SK-N-SH (cell line): ENCODE results near the gene ARHGAP10. TPM values are rescaled to one million over a fixed set of nuclear protein-coding genes. Genes with fewer than 3 reads are reported as not detected.

Experiments
- CTCF ChIA-PET: fragments of 300-600, 350-600 bp; formaldehyde crosslinking; extraction: SDS; loops from one replicate; lab custom pipeline; 2021; lab: Yijun Ruan, JAX
- POLR2A ChIA-PET: fragments of 350-600 bp; sonication (Branson Sonifier 250); formaldehyde crosslinking; extraction: SDS; loops from one replicate; lab custom pipeline; 2020; ENCODE audit warnings: antibody characterized with exemption, inconsistent platforms; lab: Yijun Ruan, JAX
- DNase-seq: peaks from one replicate; pipeline ENCODE4 v3.0.0; 2012
- H2AFZ ChIP-seq: fragments of 200-600 bp; sonication (generic); 2 replicates; pipeline ENCODE4 v1.8.1; 2016; ENCODE audit warnings: antibody characterized with exemption, mild to moderate bottlenecking, low read depth
- H3F3A ChIP-seq: fragments of 200-600 bp; sonication (generic); replicated peaks from 2 replicates; pipeline ENCODE3; 2016; ENCODE audit warnings: antibody characterized with exemption, mild to moderate bottlenecking; ENCODE audit not compliant: insufficient read depth
- H3K27ac ChIP-seq, 2 experiments: fragments of 200-500 bp in 1 of 2; fragments of 200-600 bp in 1 of 2; sonication (Bioruptor generic) in 1 of 2; sonication (generic), shearing (Covaris generic) in 1 of 2; 2 replicates each; pipeline versions ENCODE4 v1.5.1 to v1.6.1; 2014 to 2016; ENCODE audit warnings: low read depth in 2 of 2, inconsistent platforms in 1 of 2, low read length in 1 of 2, mild to moderate bottlenecking in 1 of 2, mixed read lengths in 1 of 2
- H3K27me3 ChIP-seq: fragments of 200-600 bp; sonication (generic), shearing (Covaris generic); 2 replicates; pipeline ENCODE4 v1.6.1; 2016; ENCODE audit warnings: mixed run types; ENCODE audit not compliant: insufficient read depth
- H3K36me3 ChIP-seq, 2 experiments: fragments of 200-500 bp in 1 of 2; fragments of 200-600 bp in 1 of 2; sonication (Bioruptor generic) in 1 of 2; sonication (generic) in 1 of 2; replicated peaks in 1 of 2; 2 replicates each; pipeline versions ENCODE3 to v1.5.1; 2014 to 2016; ENCODE audit warnings: low read length in 1 of 2, mild to moderate bottlenecking in 1 of 2; ENCODE audit not compliant: insufficient read depth in 2 of 2, control insufficient read depth in 1 of 2
- H3K4me1 ChIP-seq, 2 experiments: fragments of 200-500 bp in 1 of 2; fragments of 200-600 bp in 1 of 2; sonication (Bioruptor generic) in 1 of 2; sonication (generic), shearing (Covaris generic) in 1 of 2; 2 replicates each; pipeline versions ENCODE4 v1.5.1 to v1.6.1; 2014 to 2016; ENCODE audit warnings: low read depth in 1 of 2, low read length in 1 of 2, mixed run types in 1 of 2; ENCODE audit not compliant: insufficient read depth in 2 of 2, control insufficient read depth in 1 of 2
- H3K4me2 ChIP-seq: fragments of 200-600 bp; sonication (generic), shearing (Covaris generic); 2 replicates; pipeline ENCODE4 v1.6.1; 2017; ENCODE audit warnings: mixed run types
- H3K4me3 ChIP-seq, 2 experiments: fragments of 200-500 bp in 1 of 2; fragments of 200-600 bp in 1 of 2; sonication (Bioruptor generic) in 1 of 2; sonication (generic), shearing (Covaris generic) in 1 of 2; 2 replicates each; pipeline versions ENCODE4 v1.5.1 to v1.8.1; 2014 to 2016; ENCODE audit warnings: low read depth in 2 of 2, inconsistent platforms in 1 of 2, low read length in 1 of 2, mild to moderate bottlenecking in 1 of 2, mixed read lengths in 1 of 2, moderate library complexity in 1 of 2
- H3K79me2 ChIP-seq: fragments of 200-600 bp; sonication (generic); 2 replicates; pipeline ENCODE4 v1.8.1; 2017; ENCODE audit warnings: mild to moderate bottlenecking; ENCODE audit not compliant: insufficient read depth
- H3K9ac ChIP-seq: fragments of 200-600 bp; sonication (generic); 2 replicates; pipeline ENCODE4 v1.6.1; 2017; ENCODE audit warnings: mixed run types
- H3K9me2 ChIP-seq: fragments of 200-600 bp; sonication (generic); 2 replicates; pipeline ENCODE4 v1.6.1; 2017; ENCODE audit warnings: mixed run types
- H3K9me3 ChIP-seq: fragments of 200-600 bp; sonication (generic); 2 replicates; pipeline ENCODE4 v1.6.1; 2017; ENCODE audit warnings: mixed run types, mild to moderate bottlenecking, moderate library complexity
- H4K20me1 ChIP-seq: fragments of 200-600 bp; sonication (generic); 2 replicates; pipeline ENCODE4 v1.6.1; 2017; ENCODE audit warnings: mild to moderate bottlenecking, mixed run types; ENCODE audit not compliant: insufficient read depth
- CHD2 ChIP-seq: fragments of 150-350 bp; IDR thresholded peaks from 2 replicates; pipeline ENCODE4 v1.6.1; 2018; ENCODE audit warnings: low read length; ENCODE audit not compliant: partially characterized antibody
- CTCF ChIP-seq: fragments of 200-600 bp; sonication (generic); IDR thresholded peaks from 2 replicates; pipeline ENCODE4 v1.6.1; 2017; ENCODE audit warnings: antibody characterized with exemption, mild to moderate bottlenecking, moderate library complexity
- FOXJ3 ChIP-seq: sonication (generic); formaldehyde crosslinking; IDR thresholded peaks from 2 replicates; pipeline ENCODE4 v1.5.1; 2020; ENCODE audit warnings: mild to moderate bottlenecking, missing genetic modification reagents
- MEF2A ChIP-seq: IDR thresholded peaks from 2 replicates; pipeline ENCODE4 v1.4.0; 2012; ENCODE audit warnings: low read depth, borderline replicate concordance
- NFIC ChIP-seq: IDR thresholded peaks from 2 replicates; pipeline ENCODE4 v1.4.0; 2012; ENCODE audit warnings: borderline replicate concordance
- NRF1 ChIP-seq: IDR thresholded peaks from 2 replicates; pipeline ENCODE4 v1.6.1; 2012; ENCODE audit warnings: low read depth, mild to moderate bottlenecking, low read length
- PBX3 ChIP-seq: IDR thresholded peaks from 2 replicates; pipeline ENCODE4; 2012
- POLR2AphosphoS5 ChIP-seq: IDR thresholded peaks from 2 replicates; pipeline ENCODE4 v1.6.1; 2012; ENCODE audit warnings: low read depth, low read length
- RAD21 ChIP-seq: IDR thresholded peaks from 2 replicates; pipeline ENCODE4 v1.6.1; 2012; ENCODE audit warnings: mild to moderate bottlenecking, low read length
- REST ChIP-seq: IDR thresholded peaks from 2 replicates; pipeline ENCODE4 v1.6.1; 2012; ENCODE audit warnings: mild to moderate bottlenecking, low read depth, low read length, moderate library complexity
- RFX5 ChIP-seq: IDR thresholded peaks from 2 replicates; pipeline ENCODE4 v1.6.1; 2012; ENCODE audit warnings: mild to moderate bottlenecking, improper control_type of control experiment, low read length
- SIN3A ChIP-seq: IDR thresholded peaks from 2 replicates; pipeline ENCODE4 v1.6.1; 2012; ENCODE audit warnings: low read depth, mild to moderate bottlenecking, low read length, moderate library complexity, borderline replicate concordance
- SMC3 ChIP-seq: IDR thresholded peaks from 2 replicates; pipeline ENCODE4 v1.6.1; 2012; ENCODE audit warnings: low read depth, low read length, improper control_type of control experiment
- TCF12 ChIP-seq: IDR thresholded peaks from 2 replicates; pipeline ENCODE4 v1.4.0; 2012
- USF2 ChIP-seq: fragments of 150-350 bp; IDR thresholded peaks from 2 replicates; pipeline ENCODE4 v1.6.1; 2017; ENCODE audit warnings: antibody characterized with exemption, low read length, low read depth, borderline replicate concordance
- WGBS: methylation state at CpG from one replicate; pipeline ENCODE4 v1.1.6; 2017; ENCODE audit warnings: low lambda C conversion rate; 5-methylcytosine and 5-hydroxymethylcytosine counted together
- polyA plus RNA-seq, 3 experiments: library from polyadenylated mRNA; depleted of rRNA; stranded (reverse); fragments of >200 nt; gene quantifications; 2 replicates each; pipeline ENCODE4 v1.2.3, GENCODE V29; 2012

ARHGAP10 gene
- polyA plus RNA-seq, 1 of the 3 experiments (the other 2 are of a cell fraction), result 15.1 TPM

- no peak for TF ChIP-seq PBX3
- TF ChIP-seq, all 33 proteins: peak for 2
These were observed 249.4 kb downstream of the ARHGAP10 start (continued) for GRCh38 chr4:147981305-147981704.

- Histone ChIP-seq H4K20me1 (no peaks in the 10 kb centered on the region), H2AFZ (no peak overlapping the region), H3K27ac (no peak overlapping the region), H3K36me3 (no peaks in the 10 kb centered on the region), H3K79me2 (peaks cover 9% of the 10 kb centered on the region; the same call in 1 of the 2 replicates), H3K4me2 (no peak overlapping the region), H3K9me2 (no peaks in the 10 kb centered on the region), H3K27me3 (no peaks in the 10 kb centered on the region), H3F3A (no peaks in the 10 kb centered on the region), H3K9me3 (no peaks in the 10 kb centered on the region), H3K4me1 (no peaks in the 10 kb centered on the region; a peak in 2 of 4 replicates), H3K4me3 (no peak overlapping the region), H3K9ac (no peak overlapping the region)
- ChIA-PET POLR2A (no interaction called here), CTCF (interaction anchor here (0.7 to 1.2 kb wide), 3 partner anchors 9 to 162 kb away, joined by 3 to 4 read pairs (median 3); no protein-coding TSS in a partner anchor)
- peak; percentile 55 for DNase-seq
- no peak for TF ChIP-seq REST
- peak; percentile 70 for TF ChIP-seq RAD21
- no peak for TF ChIP-seq RFX5
- no peak for TF ChIP-seq NRF1
- TF ChIP-seq CTCF, result peak; percentile 76
- TF ChIP-seq SMC3, result peak; percentile 51
- no peak for TF ChIP-seq POLR2AphosphoS5
- no peak for TF ChIP-seq CHD2
- TF ChIP-seq PBX3, result no peak
- no peak for TF ChIP-seq TCF12
- no peak for TF ChIP-seq USF2
- TF ChIP-seq SIN3A, result no peak
- no peak for TF ChIP-seq NFIC
- TF ChIP-seq FOXJ3, result no peak
- TF ChIP-seq MEF2A, result no peak
- WGBS, result 68% methylated on average over 12 of the region's 15 CpGs
These were observed 252.3 kb downstream of the ARHGAP10 start for GRCh38 chr4:147984065-147984777.
